KMS-11 (cell line): ENCODE measurements around the gene MEGF6.

Experiments
- H2AFZ ChIP-seq: fragments of 200-600 bp; sonication (generic); 2 replicates; pipeline ENCODE4 v1.6.1; 2016; ENCODE audit warnings: antibody characterized with exemption, mixed run types, low read depth
- H3K27ac ChIP-seq: fragments of 200-600 bp; sonication (generic); 2 replicates; pipeline ENCODE4 v1.6.1; 2016; ENCODE audit warnings: mild to moderate bottlenecking, mixed run types
- H3K27me3 ChIP-seq: fragments of 200-600 bp; sonication (generic); 2 replicates; pipeline ENCODE4 v1.6.1; 2017; ENCODE audit warnings: mild to moderate bottlenecking, low read depth, mixed run types, moderate library complexity; ENCODE audit not compliant: insufficient read depth
- H3K36me3 ChIP-seq: fragments of 200-600 bp; sonication (generic); 2 replicates; pipeline ENCODE4 v1.6.1; 2017; ENCODE audit warnings: mild to moderate bottlenecking, mixed run types; ENCODE audit not compliant: insufficient read depth
- H3K4me1 ChIP-seq: fragments of 200-600 bp; sonication (generic); 2 replicates; pipeline ENCODE4 v1.6.1; 2016; ENCODE audit warnings: mild to moderate bottlenecking, low read depth, mixed run types; ENCODE audit not compliant: poor library complexity, severe bottlenecking
- H3K4me2 ChIP-seq: fragments of 200-600 bp; sonication (generic); 2 replicates; pipeline ENCODE4 v1.7.0; 2016; ENCODE audit warnings: mild to moderate bottlenecking, mixed run types
- H3K4me3 ChIP-seq: fragments of 200-600 bp; sonication (generic); IDR thresholded peaks from 2 replicates; pipeline ENCODE4 v1.6.1; 2017; ENCODE audit warnings: low read depth, low read length, mixed read lengths; ENCODE audit not compliant: insufficient read depth
- H3K79me2 ChIP-seq: fragments of 200-600 bp; sonication (generic); 2 replicates; pipeline ENCODE4 v1.6.1; 2016; ENCODE audit warnings: low read depth, mixed run types; ENCODE audit not compliant: insufficient read depth
- H3K9ac ChIP-seq: fragments of 200-600 bp; sonication (generic); 2 replicates; pipeline ENCODE4 v1.6.1; 2016; ENCODE audit warnings: mild to moderate bottlenecking, mixed run types
- H4K20me1 ChIP-seq: fragments of 200-600 bp; sonication (generic); 2 replicates; pipeline ENCODE4 v1.6.1; 2016; ENCODE audit warnings: mild to moderate bottlenecking, mixed run types; ENCODE audit not compliant: insufficient read depth
- CTCF ChIP-seq: fragments of 200-600 bp; sonication (generic); conservative IDR thresholded peaks from 2 replicates; pipeline ENCODE4 v1.6.1; 2017; ENCODE audit warnings: low read depth, mild to moderate bottlenecking, antibody characterized with exemption, low read length, moderate library complexity, mixed read lengths

Gene MEGF6

DNA sequence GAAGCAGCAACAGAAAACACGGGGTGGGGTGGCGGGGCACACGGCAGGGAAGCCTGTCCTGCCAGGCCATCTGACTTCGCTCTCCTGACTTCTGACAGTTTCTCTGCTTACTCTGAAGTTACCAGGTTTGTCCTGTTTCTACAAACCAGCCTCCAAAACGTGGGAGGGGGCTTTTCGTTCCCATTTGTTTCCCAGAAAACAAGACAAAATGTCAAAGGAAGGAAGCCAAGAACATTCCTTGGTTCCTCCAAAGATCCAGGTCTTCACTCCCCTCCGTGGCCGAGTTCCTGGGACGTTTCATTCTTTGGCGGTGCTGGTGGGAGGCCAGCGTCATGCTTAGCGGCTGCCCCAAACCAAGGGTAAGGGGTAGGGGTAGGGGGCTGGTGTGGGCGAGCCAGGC is 49.6 kb downstream of the MEGF6 start:
- TF ChIP-seq CTCF = no peak
- no peak overlapping the region for H3K4me3 ChIP-seq
- H2AFZ ChIP-seq = no peak overlapping the region
- H3K27me3 ChIP-seq = peaks cover 95% of the 10 kb centered on the region
- H3K27ac ChIP-seq = no peak overlapping the region
- no peaks in the 10 kb centered on the region for H4K20me1 ChIP-seq
- H3K4me2 ChIP-seq = no peak overlapping the region
- H3K4me1 ChIP-seq = no peaks in the 10 kb centered on the region
- H3K36me3 ChIP-seq = no peaks in the 10 kb centered on the region
- no peaks in the 10 kb centered on the region for H3K79me2 ChIP-seq
- no peak overlapping the region for H3K9ac ChIP-seq

DNA sequence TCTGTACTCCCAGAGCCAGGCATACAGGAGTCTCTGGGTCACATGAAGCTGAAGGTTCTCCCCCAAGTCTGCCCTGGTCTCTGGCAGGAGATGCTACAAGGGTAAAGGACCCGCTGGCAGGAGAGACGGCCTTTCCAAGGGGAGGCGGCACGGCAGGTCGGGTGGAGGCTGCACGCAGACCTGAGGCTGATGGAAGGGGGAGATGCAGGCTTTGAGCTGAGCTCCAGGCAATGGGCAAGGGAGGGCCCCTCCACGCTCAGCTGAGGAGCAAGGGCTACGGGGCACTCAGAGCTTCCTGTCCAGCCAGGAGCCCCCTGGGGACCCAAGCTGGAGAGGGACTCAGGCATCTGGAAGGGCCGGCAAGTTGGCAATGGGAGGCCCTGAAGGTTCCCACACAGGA is 50.3 kb downstream of the MEGF6 start:
- no peak overlapping the region for H3K4me2 ChIP-seq
- no peak overlapping the region for H3K9ac ChIP-seq
- no peaks in the 10 kb centered on the region for H3K79me2 ChIP-seq
- no peak overlapping the region for H2AFZ ChIP-seq
- no peaks in the 10 kb centered on the region for H4K20me1 ChIP-seq
- no peak overlapping the region for H3K27ac ChIP-seq
- no peaks in the 10 kb centered on the region for H3K36me3 ChIP-seq
- H3K4me3 ChIP-seq = no peak overlapping the region
- no peak for TF ChIP-seq CTCF
- H3K27me3 ChIP-seq = peaks cover 96% of the 10 kb centered on the region
- no peaks in the 10 kb centered on the region for H3K4me1 ChIP-seq

- peaks cover 96% of the 10 kb centered on the region for H3K27me3 ChIP-seq
- H3K4me1 ChIP-seq = no peaks in the 10 kb centered on the region
- TF ChIP-seq CTCF = no peak
- H3K27ac ChIP-seq = no peak overlapping the region
- no peak overlapping the region for H3K4me3 ChIP-seq
- no peak overlapping the region for H3K9ac ChIP-seq
- H2AFZ ChIP-seq = no peak overlapping the region
- H4K20me1 ChIP-seq = no peaks in the 10 kb centered on the region
- H3K4me2 ChIP-seq = no peak overlapping the region
- no peaks in the 10 kb centered on the region for H3K36me3 ChIP-seq
- H3K79me2 ChIP-seq = no peaks in the 10 kb centered on the region
Measured at GRCh38 chr1:3560251-3560871, 50.9 kb downstream of the MEGF6 start.

DNA sequence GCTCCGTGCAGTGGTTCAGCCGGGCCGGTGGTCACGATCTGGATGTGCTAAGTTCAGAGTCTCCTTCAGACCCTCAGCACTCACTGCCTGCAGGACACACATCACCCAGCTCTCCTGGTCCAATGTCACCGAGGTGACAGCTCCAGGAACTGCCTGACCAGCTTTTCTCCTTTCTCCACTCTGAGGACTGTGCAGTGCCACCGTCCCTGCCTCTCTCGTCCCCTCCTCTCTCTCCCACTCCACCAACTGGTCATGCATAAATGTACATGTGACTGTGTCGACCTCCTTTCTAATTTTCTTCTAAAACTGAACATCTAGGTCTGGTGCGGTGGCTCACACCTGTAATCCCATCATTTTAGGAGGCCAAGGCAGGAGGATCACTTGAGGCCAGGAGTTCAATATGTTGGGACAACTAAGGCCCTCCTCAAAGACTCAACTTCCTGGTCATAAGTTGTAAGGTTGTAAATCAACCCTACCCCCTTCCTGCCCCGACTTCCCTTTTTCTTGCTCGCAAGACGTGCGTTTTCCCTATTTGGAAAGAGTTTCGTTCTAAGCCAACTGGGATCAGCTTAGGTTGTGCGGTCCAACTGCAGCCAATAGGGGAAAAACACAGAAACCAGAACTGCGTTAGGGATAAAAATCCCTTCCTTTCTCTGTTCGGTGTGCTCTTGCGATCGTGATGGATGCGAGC is 53.1 kb downstream of the MEGF6 start:
- Histone ChIP-seq H3K36me3 (no peaks in the 10 kb centered on the region), H3K4me1 (no peaks in the 10 kb centered on the region), H3K27me3 (peaks cover 94% of the 10 kb centered on the region), H2AFZ (no peak overlapping the region), H3K4me2 (no peak overlapping the region), H3K9ac (no peak overlapping the region), H3K79me2 (no peaks in the 10 kb centered on the region), H3K4me3 (no peak overlapping the region), H4K20me1 (no peaks in the 10 kb centered on the region), H3K27ac (no peak overlapping the region)
- no peak for TF ChIP-seq CTCF
